ENCODE data around the gene ADD3.
"Not testable (repeated sequence)": the region's sequence is repeated elsewhere in the genome, so short reads cannot be mapped to it uniquely, and the experiment has no call there.

ADD3 gene

GRCh38 chr10:110040767-110041478 is 33.1 kb downstream of the ADD3 start:
- 85% methylated on average over 9 of the region's 9 CpGs for WGBS
- no peak overlapping the region for H3K4me3 ChIP-seq (ENCODE audit: low read length)
- H3K36me3 ChIP-seq (ENCODE audit: insufficient read depth, low read length), result no peaks in the 10 kb centered on the region

GRCh38 chr10:110041479-110041829 is 33.7 kb downstream of the ADD3 start:
- no peaks in the 10 kb centered on the region for H3K36me3 ChIP-seq (ENCODE audit: insufficient read depth, low read length)
- H3K9me3 ChIP-seq (ENCODE audit: insufficient read depth, low read depth, low read length), result no peaks in the 10 kb centered on the region
- no peak overlapping the region for H3K9ac ChIP-seq (ENCODE audit: low read depth, low read length)
- peaks cover 19% of the 10 kb centered on the region for H3K4me1 ChIP-seq (ENCODE audit: insufficient read depth, low read length)
- WGBS, result 100% methylated on average over 3 of the region's 3 CpGs
- H3K4me3 ChIP-seq (ENCODE audit: low read length), result no peak overlapping the region
- H3K27me3 ChIP-seq (ENCODE audit: insufficient read depth, low read length), result no peaks in the 10 kb centered on the region
- no peak overlapping the region for H3K27ac ChIP-seq (ENCODE audit: low read depth, low read length)

More at GRCh38 chr10:110040767-110041478, 33.1 kb downstream of the ADD3 start:
- no peaks in the 10 kb centered on the region for H3K27me3 ChIP-seq (ENCODE audit: insufficient read depth, low read length)
- peaks cover 19% of the 10 kb centered on the region for H3K4me1 ChIP-seq (ENCODE audit: insufficient read depth, low read length)
- no peak overlapping the region for H3K27ac ChIP-seq (ENCODE audit: low read depth, low read length)
- no peak overlapping the region for H3K9ac ChIP-seq (ENCODE audit: low read depth, low read length)
- H3K9me3 ChIP-seq (ENCODE audit: insufficient read depth, low read depth, low read length), result no peaks in the 10 kb centered on the region

DNA sequence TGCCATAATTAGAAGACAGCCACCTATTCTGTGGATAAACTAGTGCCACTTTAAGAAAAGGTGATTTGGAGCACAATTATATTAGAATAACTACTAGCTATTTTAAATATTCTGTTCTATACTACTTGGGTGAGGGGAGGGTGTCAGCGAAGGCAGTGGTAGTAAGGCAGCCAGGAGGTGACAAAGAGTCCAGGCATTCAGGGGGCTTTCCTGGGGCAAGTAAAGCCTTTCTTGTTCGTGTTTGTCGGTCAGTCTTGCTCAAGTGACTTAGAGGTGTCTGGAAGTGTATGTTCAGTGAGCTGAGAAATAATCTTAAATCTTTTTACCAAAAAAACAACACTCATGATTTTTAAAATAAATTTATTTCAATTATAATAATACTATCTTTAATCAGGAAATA is 34.4 kb downstream of the ADD3 start:
- Histone ChIP-seq H3K9me3 (ENCODE audit: insufficient read depth, low read depth, low read length) (peaks cover 4% of the 10 kb centered on the region), H3K9ac (ENCODE audit: low read depth, low read length) (no peak overlapping the region), H3K27me3 (ENCODE audit: insufficient read depth, low read length) (no peaks in the 10 kb centered on the region), H3K27ac (ENCODE audit: low read depth, low read length) (no peak overlapping the region), H3K4me3 (ENCODE audit: low read length) (no peak overlapping the region), H3K36me3 (ENCODE audit: insufficient read depth, low read length) (0 out of 2 replicates have a peak, but pooled peaks cover 3% of the 10 kb centered on the region), H3K4me1 (ENCODE audit: insufficient read depth, low read length) (peaks cover 19% of the 10 kb centered on the region)
- WGBS, result 58% methylated on average over 3 of the region's 3 CpGs

GRCh38 chr10:110042891-110043290 is 35.1 kb downstream of the ADD3 start:
- WGBS, result 94% methylated on average over 3 of the region's 4 CpGs
- Histone ChIP-seq H3K27me3 (ENCODE audit: insufficient read depth, low read length) (no peaks in the 10 kb centered on the region), H3K27ac (ENCODE audit: low read depth, low read length) (no peak overlapping the region), H3K4me1 (ENCODE audit: insufficient read depth, low read length) (peaks cover 19% of the 10 kb centered on the region), H3K9ac (ENCODE audit: low read depth, low read length) (no peak overlapping the region), H3K9me3 (ENCODE audit: insufficient read depth, low read depth, low read length) (peaks cover 11% of the 10 kb centered on the region), H3K36me3 (ENCODE audit: insufficient read depth, low read length) (0 out of 2 replicates have a peak, but pooled peaks cover 7% of the 10 kb centered on the region), H3K4me3 (ENCODE audit: low read length) (no peak overlapping the region)

DNA sequence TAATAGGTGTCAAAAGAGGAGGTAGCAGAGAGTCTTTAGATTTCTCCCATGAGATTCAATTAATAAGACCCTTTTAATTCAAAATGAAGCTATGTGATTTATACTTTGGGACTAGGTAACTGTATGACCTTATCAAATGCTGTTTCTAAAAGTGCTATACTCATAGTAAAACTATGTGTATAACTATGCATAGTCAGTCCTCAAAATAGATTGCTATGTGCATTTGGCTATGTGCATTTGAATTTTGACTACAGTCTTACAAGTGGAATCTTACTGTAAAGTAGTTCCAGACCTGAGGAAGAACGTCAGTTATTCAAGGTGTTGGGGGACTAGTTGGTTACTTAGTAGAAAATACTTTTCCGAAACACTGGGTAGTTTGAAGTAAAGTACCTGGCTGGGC is 36.9 kb downstream of the ADD3 start:
- 90% methylated on average over 2 of the region's 2 CpGs for WGBS
- H3K9ac ChIP-seq (ENCODE audit: low read depth, low read length), result no peak overlapping the region
- peaks cover 14% of the 10 kb centered on the region; the same call in 1 of the 2 replicates for H3K4me1 ChIP-seq (ENCODE audit: insufficient read depth, low read length)
- H3K27ac ChIP-seq (ENCODE audit: low read depth, low read length), result no peak overlapping the region
- H3K4me3 ChIP-seq (ENCODE audit: low read length), result no peak overlapping the region
- peaks cover 22% of the 10 kb centered on the region for H3K9me3 ChIP-seq (ENCODE audit: insufficient read depth, low read depth, low read length)
- no peaks in the 10 kb centered on the region for H3K27me3 ChIP-seq (ENCODE audit: insufficient read depth, low read length)
- H3K36me3 ChIP-seq (ENCODE audit: insufficient read depth, low read length), result 0 out of 2 replicates have a peak, but pooled peaks cover 7% of the 10 kb centered on the region

GRCh38 chr10:110045772-110046171 is 38.0 kb downstream of the ADD3 start:
- Histone ChIP-seq H3K4me3 (ENCODE audit: low read length) (no peak overlapping the region), H3K9ac (ENCODE audit: low read depth, low read length) (no peak overlapping the region), H3K27ac (ENCODE audit: low read depth, low read length) (no peak overlapping the region), H3K36me3 (ENCODE audit: insufficient read depth, low read length) (0 out of 2 replicates have a peak, but pooled peaks cover 7% of the 10 kb centered on the region), H3K9me3 (ENCODE audit: insufficient read depth, low read depth, low read length) (peaks cover 22% of the 10 kb centered on the region), H3K4me1 (ENCODE audit: insufficient read depth, low read length) (peaks cover 14% of the 10 kb centered on the region; the same call in 1 of the 2 replicates), H3K27me3 (ENCODE audit: insufficient read depth, low read length) (no peaks in the 10 kb centered on the region)
- WGBS, result 89% methylated on average over 2 of the region's 2 CpGs

DNA sequence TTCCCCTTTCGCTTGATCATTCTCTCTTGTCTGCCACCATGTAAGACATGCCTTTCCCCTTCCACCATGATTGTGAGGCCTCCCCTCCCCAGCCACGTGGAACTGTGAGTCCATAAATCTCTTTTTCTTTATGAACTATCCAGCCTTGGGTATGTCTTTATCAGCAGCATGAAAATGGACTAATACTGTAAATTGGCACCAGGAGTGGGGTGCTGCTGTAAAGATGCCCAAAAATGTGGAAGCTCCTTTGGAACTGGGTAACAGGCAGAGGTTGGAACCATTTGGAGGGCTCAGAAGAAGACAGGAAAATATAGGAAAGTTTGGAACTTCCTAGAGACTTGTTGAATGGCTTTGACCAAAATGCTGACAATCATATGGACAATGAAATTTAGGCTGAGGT is 40.4 kb downstream of the ADD3 start:
- H3K9me3 ChIP-seq (ENCODE audit: insufficient read depth, low read depth, low read length), result peaks cover 22% of the 10 kb centered on the region
- H3K27ac ChIP-seq (ENCODE audit: low read depth, low read length); H3K4me3 ChIP-seq (ENCODE audit: low read length); H3K36me3 ChIP-seq (ENCODE audit: insufficient read depth, low read length); H3K27me3 ChIP-seq (ENCODE audit: insufficient read depth, low read length); H3K9ac ChIP-seq (ENCODE audit: low read depth, low read length); H3K4me1 ChIP-seq (ENCODE audit: insufficient read depth, low read length): not testable (repeated sequence)
- 91% methylated on average over 2 of the region's 2 CpGs for WGBS

DNA sequence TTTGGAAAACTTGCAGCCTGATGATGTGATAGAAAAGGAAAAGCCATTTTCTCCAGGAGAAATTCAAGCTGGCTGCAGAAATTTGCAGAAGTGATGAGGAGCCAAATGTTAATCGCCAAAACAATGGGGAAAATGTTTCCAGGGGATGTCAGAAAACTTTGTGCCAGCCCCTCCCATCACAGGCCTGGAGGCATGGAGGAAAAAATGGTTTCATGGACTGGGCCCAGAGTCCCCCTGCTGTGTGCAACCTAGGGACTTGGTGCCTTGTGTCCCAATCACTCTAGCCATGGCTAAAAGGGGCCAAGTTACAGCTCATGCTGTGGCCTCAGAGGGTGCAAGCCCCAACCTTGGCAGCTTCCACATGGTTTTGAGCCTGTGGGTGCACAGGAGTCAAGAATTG is 41.0 kb downstream of the ADD3 start:
- 0 out of 2 replicates have a peak, but pooled peaks cover 7% of the 10 kb centered on the region for H3K36me3 ChIP-seq (ENCODE audit: insufficient read depth, low read length)
- no peak overlapping the region for H3K27ac ChIP-seq (ENCODE audit: low read depth, low read length)
- H3K9me3 ChIP-seq (ENCODE audit: insufficient read depth, low read depth, low read length), result peaks cover 22% of the 10 kb centered on the region
- no peak overlapping the region for H3K9ac ChIP-seq (ENCODE audit: low read depth, low read length)
- 100% methylated on average over 1 of the region's 1 CpG for WGBS
- H3K4me1 ChIP-seq (ENCODE audit: insufficient read depth, low read length), result no peaks in the 10 kb centered on the region
- no peak overlapping the region for H3K4me3 ChIP-seq (ENCODE audit: low read length)
- no peaks in the 10 kb centered on the region for H3K27me3 ChIP-seq (ENCODE audit: insufficient read depth, low read length)

DNA sequence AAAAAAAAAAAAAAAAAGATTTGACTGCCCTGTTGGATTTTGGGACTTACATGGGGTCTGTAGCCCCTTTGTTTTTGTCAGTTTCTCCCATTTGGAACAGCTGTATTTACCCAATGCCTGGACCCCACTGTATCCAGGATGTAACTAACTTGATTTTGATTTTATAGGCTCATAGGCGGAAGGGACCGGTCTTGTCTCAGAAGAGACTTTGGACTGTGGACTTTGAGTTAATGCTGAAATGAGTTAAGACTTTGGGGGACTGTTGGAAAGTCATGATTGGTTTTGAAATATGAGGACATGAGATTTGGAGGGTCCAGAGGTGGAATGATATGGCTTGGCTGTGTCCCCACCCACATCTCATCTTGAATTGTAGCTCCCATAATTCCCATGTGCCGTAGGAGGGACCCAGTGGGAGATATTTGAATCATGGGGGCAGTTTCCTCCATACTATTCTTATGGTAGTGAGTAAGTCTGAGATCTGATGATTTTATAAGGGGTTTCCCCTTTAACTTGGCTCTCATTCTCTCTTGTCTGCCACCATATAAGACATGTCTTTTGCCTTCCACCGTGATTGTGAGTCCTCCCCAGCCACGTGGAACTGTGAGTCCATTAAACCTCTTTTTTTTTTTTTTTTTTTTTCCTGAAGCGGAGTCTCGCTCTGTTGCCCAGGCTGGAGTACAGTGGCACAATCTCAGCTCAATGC is 42.3 kb downstream of the ADD3 start:
- H3K4me3 ChIP-seq (ENCODE audit: low read length); H3K9ac ChIP-seq (ENCODE audit: low read depth, low read length); H3K36me3 ChIP-seq (ENCODE audit: insufficient read depth, low read length); H3K4me1 ChIP-seq (ENCODE audit: insufficient read depth, low read length); H3K27ac ChIP-seq (ENCODE audit: low read depth, low read length); H3K27me3 ChIP-seq (ENCODE audit: insufficient read depth, low read length): not testable (repeated sequence)
- WGBS, result 94% methylated on average over 6 of the region's 7 CpGs
- H3K9me3 ChIP-seq (ENCODE audit: insufficient read depth, low read depth, low read length), result peaks cover 22% of the 10 kb centered on the region

GRCh38 chr10:110051487-110051886 is 43.7 kb downstream of the ADD3 start:
- 0 out of 2 replicates have a peak, but pooled peaks cover 2% of the 10 kb centered on the region for H3K4me1 ChIP-seq (ENCODE audit: insufficient read depth, low read length)
- WGBS, result 93% methylated on average over 2 of the region's 2 CpGs
- H3K27me3 ChIP-seq (ENCODE audit: insufficient read depth, low read length), result no peaks in the 10 kb centered on the region
- H3K27ac ChIP-seq (ENCODE audit: low read depth, low read length), result no peak overlapping the region
- no peak overlapping the region for H3K9ac ChIP-seq (ENCODE audit: low read depth, low read length)
- peaks cover 22% of the 10 kb centered on the region for H3K9me3 ChIP-seq (ENCODE audit: insufficient read depth, low read depth, low read length)
- no peak overlapping the region for H3K4me3 ChIP-seq (ENCODE audit: low read length)
- 0 out of 2 replicates have a peak, but pooled peaks cover 7% of the 10 kb centered on the region for H3K36me3 ChIP-seq (ENCODE audit: insufficient read depth, low read length)

DNA sequence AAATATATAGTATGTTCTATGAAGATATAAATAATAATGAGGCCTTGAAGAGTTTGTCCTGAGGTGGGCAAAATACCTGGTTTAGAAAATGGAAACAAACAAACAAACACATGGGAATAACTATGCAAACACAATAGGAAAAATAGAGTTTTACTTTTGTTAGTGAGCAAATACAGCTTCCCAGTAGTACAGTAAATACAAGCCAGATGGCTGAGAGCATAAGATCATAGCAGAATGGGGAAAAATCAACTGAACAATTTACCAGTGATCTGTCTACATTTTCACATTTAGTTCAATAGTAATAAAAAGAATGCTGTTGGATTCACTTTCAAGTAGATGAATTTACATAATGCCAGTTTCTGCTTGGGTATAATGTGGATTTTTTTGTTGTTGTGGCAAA is 45.1 kb downstream of the ADD3 start:
- no peak overlapping the region for H3K4me3 ChIP-seq (ENCODE audit: low read length)
- no peaks in the 10 kb centered on the region for H3K27me3 ChIP-seq (ENCODE audit: insufficient read depth, low read length)
- no peak overlapping the region for H3K27ac ChIP-seq (ENCODE audit: low read depth, low read length)
- H3K4me1 ChIP-seq (ENCODE audit: insufficient read depth, low read length), result 0 out of 2 replicates have a peak, but pooled peaks cover 2% of the 10 kb centered on the region
- peaks cover 11% of the 10 kb centered on the region for H3K9me3 ChIP-seq (ENCODE audit: insufficient read depth, low read depth, low read length)
- H3K36me3 ChIP-seq (ENCODE audit: insufficient read depth, low read length), result no peaks in the 10 kb centered on the region
- H3K9ac ChIP-seq (ENCODE audit: low read depth, low read length), result no peak overlapping the region
